Esophagus squamous epithelium (tissue), 5 donors: ENCODE measurements around the gene ALKBH1. TPM values are rescaled to one million over a fixed set of nuclear protein-coding genes. Genes with fewer than 3 reads are reported as not detected.
A peak's percentile ranks its signal among the peaks of the same experiment; 100 is the strongest.

Source experiments
- DNase-seq: peaks from one replicate; lab custom pipeline; 2025; lab: John Stamatoyannopoulos, UW
- H3K27ac ChIP-seq, 4 donors: fragments of 200-600 bp; sonication (generic); one replicate each; pipeline ENCODE4 v1.5.1; 2016 to 2019; ENCODE audit warnings: mild to moderate bottlenecking in 1 of 4
- H3K27me3 ChIP-seq, 4 donors: fragments of 200-600 bp; sonication (generic); 1 replicate in 3 of 4; 2 replicates in 1 of 4; pipeline versions ENCODE4 v1.5.1 to v1.6.0; 2017 to 2021; ENCODE audit warnings: antibody characterized with exemption in 1 of 4
- H3K36me3 ChIP-seq, 3 donors: fragments of 200-600 bp; sonication (generic); one replicate each; pipeline ENCODE4 v1.5.1; 2016 to 2019
- H3K4me1 ChIP-seq, 3 donors: fragments of 200-600 bp; sonication (generic); one replicate each; pipeline ENCODE4 v1.5.1; 2017 to 2019
- H3K4me3 ChIP-seq, 4 donors: fragments of 200-600 bp; sonication (generic); 1 replicate in 3 of 4; 2 replicates in 1 of 4; pipeline ENCODE4 v1.5.1; 2016 to 2019; ENCODE audit warnings: mild to moderate bottlenecking in 2 of 4, moderate library complexity in 1 of 4
- H3K9me3 ChIP-seq, 3 donors: fragments of 200-600 bp; sonication (generic); one replicate each; pipeline ENCODE4 v1.5.1; 2016 to 2019
- CTCF ChIP-seq, 6 experiments: fragments of 450-650 bp in 4 of 6; fragments of 200-600 bp in 2 of 6; sonication (generic) in 2 of 6; IDR thresholded peaks; one replicate each; pipeline ENCODE4 v1.5.1; 2016 to 2019; ENCODE audit warnings: antibody characterized with exemption in 6 of 6, mild to moderate bottlenecking in 4 of 6, moderate library complexity in 4 of 6
- POLR2A ChIP-seq, 4 donors: fragments of 450-650 bp; IDR thresholded peaks; one replicate each; pipeline ENCODE4 v1.6.1; 2017; ENCODE audit warnings: antibody characterized with exemption in 4 of 4, mild to moderate bottlenecking in 4 of 4, moderate library complexity in 3 of 4
- WGBS, 2 donors: methylation state at CpG; one replicate each; pipeline ENCODE4 v1.1.5; 2018; 5-methylcytosine and 5-hydroxymethylcytosine counted together
- intact Hi-C: fragments of 100-400 bp; cut with DNase I; formaldehyde crosslinking; loops from one replicate; pipeline ENCODE4 v1.15.0; 2022
- total RNA-seq, 4 donors: library from RNA; depleted of rRNA; stranded (reverse); fragments of >200 nt; gene quantifications; one replicate each; pipeline ENCODE4 v1.1.0, GENCODE V29; 2016
- donor health status: DM: yes; HTN: yes; CAD: no.

Gene ALKBH1
- total RNA-seq, 4 donors from 2014 or later: 4.2 to 8.8 (median 6.7) TPM

- H3K4me3 ChIP-seq: no peak overlapping the region
- 89 to 91% methylated on average over 1 to 4 of the region's 4 CpGs for WGBS, 2 donors
- no peaks in the 10 kb centered on the region for H3K9me3 ChIP-seq
- TF ChIP-seq POLR2A (IDR thresholded peaks at IDR 0.05) (no peak), CTCF (IDR thresholded peaks at IDR 0.05) (no peak)
- intact Hi-C loops: no loop called here
- no peaks in the 10 kb centered on the region for H3K27me3 ChIP-seq
- peaks cover 0 to 7% (median 6%) of the 10 kb centered on the region in 3 donors for H3K4me1 ChIP-seq
- no peaks in the 10 kb centered on the region for H3K36me3 ChIP-seq
- H3K27ac ChIP-seq: no peak overlapping the region
- DNase-seq: no peak
These were observed 60.9 kb downstream of the ALKBH1 start for GRCh38 chr14:77646907-77647306.

- Histone ChIP-seq H3K27ac (no peak overlapping the region), H3K9me3 (no peaks in the 10 kb centered on the region), H3K27me3 (no peaks in the 10 kb centered on the region), H3K4me1 (peaks cover 0 to 19% (median 10%) of the 10 kb centered on the region in 3 donors), H3K36me3 (no peaks in the 10 kb centered on the region), H3K4me3 (no peak overlapping the region)
- TF ChIP-seq CTCF (IDR thresholded peaks at IDR 0.05): no peak
- intact Hi-C loops: no loop called here
- DNase-seq: no peak
- 89% methylated on average over 15 of the region's 15 CpGs for WGBS, 2 donors
These were observed 62.1 kb downstream of the ALKBH1 start for GRCh38 chr14:77645520-77646230.

DNA sequence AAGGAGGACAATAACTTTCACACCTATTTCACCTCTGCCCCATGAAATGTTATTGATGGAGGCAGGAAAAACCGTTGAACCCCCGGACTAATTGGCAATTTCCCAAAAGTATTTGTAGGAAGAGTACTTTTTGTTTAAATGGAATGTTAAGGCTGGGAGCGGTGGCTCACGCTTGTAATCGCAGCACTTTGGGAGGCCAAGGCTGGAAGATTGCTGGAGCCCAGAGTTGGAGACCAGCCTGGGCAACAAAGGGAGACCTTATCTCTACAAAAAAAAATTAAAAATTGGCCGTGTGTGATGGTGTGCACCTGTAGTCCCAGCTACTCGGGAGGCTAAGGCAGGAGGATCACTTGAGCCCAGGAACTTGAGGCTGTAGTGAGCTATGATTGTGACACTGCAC lies 65.4 kb downstream of the ALKBH1 start:
- 56 to 64% methylated on average over 7 of the region's 7 CpGs for whole genome bisulfite sequencing, 2 donors
- no peak for TF ChIP-seq POLR2A (IDR thresholded peaks at IDR 0.05)
- Histone ChIP-seq H3K27ac (peak overlapping the region; percentile 68 to 89 (median 74)), H3K4me3 (peak overlapping the region; percentile 31 to 70 (median 46)), H3K36me3 (no peaks in the 10 kb centered on the region), H3K27me3 (no peaks in the 10 kb centered on the region), H3K4me1 (peaks cover 0 to 19% (median 10%) of the 10 kb centered on the region in 3 donors), H3K9me3 (no peaks in the 10 kb centered on the region)
- intact Hi-C loops: no loop called here
- DNase-seq: no peak

DNA sequence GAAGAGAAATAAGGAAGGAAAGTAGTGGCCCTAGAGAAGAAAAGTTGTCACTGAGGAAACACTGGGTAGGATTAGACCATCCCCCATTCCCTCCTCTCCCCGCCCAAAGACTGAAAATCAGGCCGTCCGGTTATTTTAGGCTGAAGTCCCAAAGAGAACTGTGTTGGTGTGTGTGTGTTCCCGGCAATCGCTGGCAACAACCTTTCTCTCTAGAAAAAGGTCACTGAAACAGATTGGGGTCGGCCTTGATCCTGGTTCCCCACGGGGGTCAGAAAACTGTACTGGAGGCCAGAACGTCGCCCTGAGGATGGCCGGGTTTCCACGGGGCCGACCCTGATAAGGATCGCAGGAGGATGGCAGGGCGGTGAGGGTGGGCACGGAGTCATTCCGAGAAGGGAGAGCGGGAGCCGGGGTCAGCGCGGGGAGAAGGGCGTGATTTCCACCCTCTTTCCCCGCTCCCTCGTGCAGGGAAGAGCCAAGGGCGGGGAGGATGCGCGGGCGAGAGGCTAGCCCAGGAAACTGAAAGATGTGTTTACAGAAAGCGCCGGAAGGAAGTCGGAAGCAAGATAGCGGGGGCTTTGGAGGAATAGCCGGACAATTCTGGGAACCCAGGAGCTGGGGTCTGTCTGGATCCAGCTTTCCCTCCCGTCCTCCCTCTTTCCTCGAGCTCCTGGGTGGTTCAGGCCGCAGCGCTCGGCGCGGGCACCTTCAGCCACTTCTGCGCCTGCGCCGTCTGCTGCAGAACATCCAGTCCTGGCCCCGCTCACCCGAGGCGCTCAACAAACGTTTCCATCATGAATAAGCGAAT lies 66.1 kb downstream of the ALKBH1 start:
- Histone ChIP-seq H3K9me3 (no peaks in the 10 kb centered on the region), H3K4me3 (peak overlapping the region; percentile 31 to 70 (median 46)), H3K27me3 (no peaks in the 10 kb centered on the region), H3K4me1 (peaks cover 0 to 19% (median 10%) of the 10 kb centered on the region in 3 donors), H3K27ac (peak overlapping the region; percentile 68 to 89 (median 74)), H3K36me3 (no peaks in the 10 kb centered on the region)
- 14 to 34% methylated on average over 32 to 36 of the region's 47 CpGs for WGBS, 2 donors
- intact Hi-C loops: no loop called here
- TF ChIP-seq POLR2A (IDR thresholded peaks at IDR 0.05) (no peak), CTCF (IDR thresholded peaks at IDR 0.05) (no peak)
- no peak for DNase-seq

DNA sequence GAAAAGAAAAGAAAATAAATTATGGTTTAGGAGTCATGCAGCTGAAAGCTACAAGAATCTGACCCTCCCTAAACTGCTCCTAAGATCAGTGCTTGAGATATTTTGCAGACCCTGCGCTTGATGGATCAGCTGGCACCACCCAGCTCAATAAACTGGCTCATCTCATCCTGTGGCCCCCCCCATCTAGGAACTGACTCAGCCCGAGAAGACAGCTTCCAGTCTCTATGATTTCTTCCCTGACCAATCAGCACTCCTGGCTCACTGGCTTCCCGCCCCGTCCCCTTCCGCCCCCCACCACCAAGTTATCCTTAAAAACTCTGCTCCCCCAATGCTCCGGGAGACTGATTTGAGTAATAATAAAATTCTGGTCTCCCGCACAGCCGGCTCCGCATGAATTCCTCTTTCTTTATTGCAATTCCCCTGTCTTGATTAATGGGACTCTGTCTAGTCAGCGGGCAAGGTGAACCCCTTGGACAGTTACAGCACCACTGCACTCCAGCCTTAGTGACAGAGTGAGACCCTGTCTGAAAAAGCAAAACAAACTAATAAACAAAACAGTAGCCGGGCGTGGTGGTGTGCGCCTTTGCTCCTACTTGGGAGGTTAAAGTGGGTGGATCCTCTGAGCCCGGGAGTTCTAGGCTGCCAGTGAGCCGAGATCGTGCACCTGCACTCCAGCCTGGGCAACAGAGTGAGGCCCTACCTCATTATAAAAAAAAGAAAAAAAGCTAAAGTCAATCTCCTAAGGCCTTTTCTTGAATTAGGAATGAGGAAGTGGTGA lies 66.9 kb downstream of the ALKBH1 start:
- 72 to 73% methylated on average over 15 of the region's 16 CpGs for WGBS, 2 donors
- TF ChIP-seq POLR2A (IDR thresholded peaks at IDR 0.05): no peak
- no peak for TF ChIP-seq CTCF (IDR thresholded peaks at IDR 0.05)
- intact Hi-C loops: no loop called here

More for the DNA sequence above, 66.9 kb downstream of the ALKBH1 start:
- peaks cover 0 to 19% (median 10%) of the 10 kb centered on the region in 3 donors for H3K4me1 ChIP-seq
- no peaks in the 10 kb centered on the region for H3K9me3 ChIP-seq
- no peak for DNase-seq
- H3K27ac ChIP-seq: peak overlapping the region; percentile 68 to 89 (median 74)
- H3K36me3 ChIP-seq: no peaks in the 10 kb centered on the region
- peak overlapping the region in 2 of 4 donors; percentile 49 to 70 for H3K4me3 ChIP-seq
- no peaks in the 10 kb centered on the region for H3K27me3 ChIP-seq
